BLaER1 treated with 17β-estradiol and CSF1 and Interleukin-3, amounts not matched to agents 10 nM and 100 nM (cell line): ENCODE results near the gene ZDHHC8.

Experiments
- H3K27ac ChIP-seq, 11 experiments: shearing (Covaris generic); formaldehyde crosslinking; 2 replicates each; pipeline ENCODE4 v1.8.1; 2022
- H3K27me3 ChIP-seq, 11 experiments: shearing (Covaris generic); formaldehyde crosslinking; 2 replicates each; pipeline ENCODE4 v1.8.1; 2022
- H3K36me3 ChIP-seq, 11 experiments: shearing (Covaris generic); formaldehyde crosslinking; 2 replicates each; pipeline ENCODE4 v1.8.1; 2022
- H3K4me1 ChIP-seq, 10 experiments: shearing (Covaris generic); formaldehyde crosslinking; 2 replicates each; pipeline ENCODE4 v1.8.1; 2022
- H3K4me2 ChIP-seq, 11 experiments: shearing (Covaris generic); formaldehyde crosslinking; 2 replicates each; pipeline ENCODE4 v1.8.1; 2022
- H3K4me3 ChIP-seq, 10 experiments: shearing (Covaris generic); formaldehyde crosslinking; 2 replicates each; pipeline ENCODE4 v1.8.1; 2022
- H3K9ac ChIP-seq, 11 experiments: shearing (Covaris generic); formaldehyde crosslinking; 2 replicates each; pipeline ENCODE4 v1.8.1; 2022
- H3K9me3 ChIP-seq, 11 experiments: shearing (Covaris generic); formaldehyde crosslinking; replicated peaks in 1 of 11; 2 replicates each; pipeline ENCODE4 v1.8.1; 2022
- H4K20me1 ChIP-seq, 11 experiments: shearing (Covaris generic); formaldehyde crosslinking; 2 replicates each; pipeline ENCODE4 v1.8.1; 2022
- Cebpa-rat ChIP-seq, 11 experiments: shearing (Covaris generic); IDR thresholded peaks; 2 replicates each; pipeline ENCODE4 v1.8.1; 2022

The ZDHHC8 gene

GRCh38 chr22:20087319-20088262 lies 44.0 kb upstream of the ZDHHC8 start:
- peaks cover 27 to 100% (median 100%) of the 10 kb centered on the region in 11 experiments; a peak in 21 of 22 replicates for H4K20me1 ChIP-seq
- H3K4me2 ChIP-seq: no peak overlapping the region
- H3K36me3 ChIP-seq: peaks cover 72 to 100% (median 81%) of the 10 kb centered on the region in 11 experiments
- no peak for TF ChIP-seq Cebpa-rat (IDR thresholded peaks at IDR 0.05)
- no peaks in the 10 kb centered on the region for H3K9me3 ChIP-seq
- H3K4me3 ChIP-seq: no peak overlapping the region
- peaks cover 26 to 42% (median 32%) of the 10 kb centered on the region in 10 experiments for H3K4me1 ChIP-seq
- H3K27me3 ChIP-seq: no peaks in the 10 kb centered on the region
- 0 out of 22 replicates have a peak overlapping the region, but pooled peaks of 2 of the 11 experiments have one; percentile 3 to 4 for H3K9ac ChIP-seq
- H3K27ac ChIP-seq: no peak overlapping the region

DNA sequence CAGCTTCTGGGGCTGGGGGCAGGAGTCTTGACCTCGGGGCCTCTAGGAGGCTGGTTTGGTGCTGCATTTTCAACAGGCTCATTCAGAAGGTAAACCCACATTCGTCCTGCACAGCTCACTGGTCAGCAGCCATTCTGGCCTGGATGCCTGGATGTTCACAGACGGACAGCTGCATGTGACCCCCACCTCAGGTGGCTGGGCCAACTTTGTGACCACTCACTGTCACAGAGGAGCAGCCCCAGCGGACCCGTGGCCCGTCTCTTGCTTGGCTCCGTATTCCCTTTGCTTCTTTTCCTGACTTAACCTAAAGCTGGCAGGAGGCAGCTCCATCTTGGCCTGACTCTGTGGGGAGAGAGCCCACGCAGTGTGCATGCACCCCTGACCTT lies 43.3 kb upstream of the ZDHHC8 start:
- no peak for TF ChIP-seq Cebpa-rat (IDR thresholded peaks at IDR 0.05)
- Histone ChIP-seq H4K20me1 (peaks cover 20 to 100% (median 97%) of the 10 kb centered on the region in 11 experiments; a peak in 21 of 22 replicates), H3K9me3 (no peaks in the 10 kb centered on the region), H3K4me1 (peaks cover 20 to 36% (median 26%) of the 10 kb centered on the region in 10 experiments), H3K36me3 (peaks cover 79 to 100% (median 85%) of the 10 kb centered on the region in 11 experiments), H3K27me3 (no peaks in the 10 kb centered on the region), H3K4me3 (no peak overlapping the region), H3K9ac (no peak overlapping the region), H3K27ac (no peak overlapping the region), H3K4me2 (no peak overlapping the region)

DNA sequence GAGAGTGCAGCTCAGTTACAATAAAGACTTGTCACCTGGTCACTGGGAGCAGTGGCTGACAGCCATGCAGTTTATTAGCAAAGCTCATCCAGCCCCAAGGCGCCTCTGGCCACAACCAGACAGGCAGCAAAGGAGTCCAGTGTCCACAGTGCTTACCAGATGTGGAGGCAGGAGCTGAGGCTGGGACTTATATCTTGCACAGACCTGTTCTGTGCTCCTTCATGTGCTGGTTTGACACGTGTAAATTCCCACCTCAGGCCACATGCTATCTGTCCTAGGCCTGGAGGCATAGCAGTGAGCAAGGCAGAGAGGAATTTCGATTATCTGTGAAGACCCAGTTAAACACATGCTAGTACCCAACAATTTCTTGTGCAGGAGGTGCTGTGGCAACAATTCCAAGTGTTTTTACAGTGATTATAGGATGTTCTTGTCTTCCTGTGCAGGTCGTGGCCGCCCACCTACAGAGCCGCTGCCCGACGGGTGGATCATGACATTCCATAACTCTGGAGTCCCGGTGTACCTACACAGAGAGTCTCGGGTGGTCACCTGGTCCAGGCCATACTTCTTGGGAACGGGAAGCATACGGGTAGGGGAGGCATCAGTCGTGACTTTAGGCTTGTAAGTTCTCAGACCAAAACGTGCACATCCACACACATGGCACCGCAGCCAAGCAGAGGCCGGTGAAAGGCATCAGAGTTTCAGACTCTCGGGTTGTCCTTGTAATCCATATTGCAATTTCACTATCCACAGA lies 42.2 kb upstream of the ZDHHC8 start:
- Histone ChIP-seq H3K36me3 (peaks cover 90 to 100% (median 95%) of the 10 kb centered on the region in 11 experiments), H3K9me3 (no peaks in the 10 kb centered on the region), H3K4me1 (peaks cover 8 to 24% (median 14%) of the 10 kb centered on the region in 10 experiments), H4K20me1 (peaks cover 9 to 100% (median 97%) of the 10 kb centered on the region in 11 experiments; a peak in 21 of 22 replicates), H3K4me2 (no peak overlapping the region), H3K27ac (no peak overlapping the region), H3K4me3 (no peak overlapping the region), H3K27me3 (no peaks in the 10 kb centered on the region), H3K9ac (peak overlapping the region in 3 of 11 experiments; percentile 4 to 6 (median 4); a peak in 2 of 22 replicates)
- no peak for TF ChIP-seq Cebpa-rat (IDR thresholded peaks at IDR 0.05)

GRCh38 chr22:20089977-20090729 lies 41.5 kb upstream of the ZDHHC8 start:
- no peak for TF ChIP-seq Cebpa-rat (IDR thresholded peaks at IDR 0.05)
- peaks cover 98 to 100% (median 100%) of the 10 kb centered on the region in 11 experiments for H3K36me3 ChIP-seq
- H3K27ac ChIP-seq: no peak overlapping the region
- peak overlapping the region in 3 of 11 experiments; percentile 19 to 33 (median 31); a peak in 4 of 22 replicates for H3K4me2 ChIP-seq
- no peak overlapping the region for H3K4me3 ChIP-seq
- peaks cover under 1 to 18% (median 7%) of the 10 kb centered on the region in 10 experiments; a peak in 18 of 20 replicates for H3K4me1 ChIP-seq
- peaks cover 1 to 100% (median 95%) of the 10 kb centered on the region in 11 experiments; a peak in 20 of 22 replicates for H4K20me1 ChIP-seq
- peak overlapping the region in 3 of 11 experiments; percentile 6 to 29 (median 12); a peak in 1 of 22 replicates for H3K9ac ChIP-seq
- H3K27me3 ChIP-seq: no peaks in the 10 kb centered on the region
- no peaks in the 10 kb centered on the region for H3K9me3 ChIP-seq

- peaks cover 100% of the 10 kb centered on the region in 11 experiments for H3K36me3 ChIP-seq
- H4K20me1 ChIP-seq: peaks cover 0 to 100% (median 92%) of the 10 kb centered on the region in 11 experiments; a peak in 20 of 22 replicates
- H3K27ac ChIP-seq: no peak overlapping the region
- H3K4me1 ChIP-seq: peaks cover 0 to 18% (median 6%) of the 10 kb centered on the region in 10 experiments; a peak in 10 of 20 replicates
- peak overlapping the region in 3 of 11 experiments; percentile 19 to 33 (median 31); a peak in 4 of 22 replicates for H3K4me2 ChIP-seq
- no peaks in the 10 kb centered on the region for H3K27me3 ChIP-seq
- no peak overlapping the region for H3K4me3 ChIP-seq
- peak overlapping the region in 3 of 11 experiments; percentile 12 to 28 (median 26); a peak in 6 of 22 replicates for H3K9ac ChIP-seq
- no peaks in the 10 kb centered on the region for H3K9me3 ChIP-seq
- TF ChIP-seq Cebpa-rat (IDR thresholded peaks at IDR 0.05): no peak
Observed at GRCh38 chr22:20090730-20091240, 40.8 kb upstream of the ZDHHC8 start.

DNA sequence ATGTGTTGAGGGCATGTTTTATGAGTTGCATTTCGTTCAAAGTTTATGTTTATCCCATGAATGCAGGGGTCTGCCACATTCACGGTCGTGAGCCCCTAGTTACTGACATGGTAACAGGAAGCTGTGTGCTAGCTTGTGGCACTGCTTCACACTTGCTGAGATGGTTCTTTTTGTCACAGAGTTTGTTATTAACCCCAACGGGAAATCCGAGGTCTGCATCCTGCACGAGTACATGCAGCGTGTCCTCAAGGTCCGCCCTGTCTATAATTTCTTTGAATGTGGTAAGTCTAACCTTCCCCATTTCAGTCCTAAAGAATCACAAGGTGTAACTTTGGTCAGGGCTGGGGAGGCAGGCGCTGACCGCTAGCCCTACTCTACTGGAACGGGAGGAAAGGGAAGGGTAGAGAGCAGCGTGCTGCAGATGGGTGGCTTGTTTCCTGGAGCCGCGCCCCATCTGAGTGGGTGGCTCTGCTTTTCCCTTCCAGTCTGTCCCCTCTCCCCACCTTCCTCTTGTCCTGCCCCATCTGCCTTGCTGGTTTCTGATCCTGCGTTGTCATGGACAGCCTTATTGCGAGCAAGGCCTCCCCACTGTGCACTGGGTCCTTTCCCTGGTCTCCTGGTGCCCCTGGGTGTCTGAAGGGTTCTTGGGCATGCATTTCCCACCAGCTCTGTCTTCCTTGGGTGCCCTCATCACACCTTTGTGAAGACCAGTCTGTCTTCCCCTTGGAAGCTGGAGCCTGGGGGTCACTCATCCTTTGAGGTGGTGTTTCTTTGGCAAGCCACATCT lies 39.7 kb upstream of the ZDHHC8 start:
- no peaks in the 10 kb centered on the region for H3K27me3 ChIP-seq
- no peak for TF ChIP-seq Cebpa-rat (IDR thresholded peaks at IDR 0.05)
- H4K20me1 ChIP-seq: peaks cover 0 to 100% (median 84%) of the 10 kb centered on the region in 11 experiments; a peak in 19 of 22 replicates
- H3K4me3 ChIP-seq: no peak overlapping the region
- peaks cover 100% of the 10 kb centered on the region in 11 experiments for H3K36me3 ChIP-seq
- no peak overlapping the region for H3K4me2 ChIP-seq
- H3K4me1 ChIP-seq: peaks cover 0 to 18% (median 6%) of the 10 kb centered on the region in 10 experiments; a peak in 10 of 20 replicates
- H3K27ac ChIP-seq: no peak overlapping the region
- no peaks in the 10 kb centered on the region for H3K9me3 ChIP-seq
- no peak overlapping the region; a peak in 1 of 22 replicates for H3K9ac ChIP-seq

DNA sequence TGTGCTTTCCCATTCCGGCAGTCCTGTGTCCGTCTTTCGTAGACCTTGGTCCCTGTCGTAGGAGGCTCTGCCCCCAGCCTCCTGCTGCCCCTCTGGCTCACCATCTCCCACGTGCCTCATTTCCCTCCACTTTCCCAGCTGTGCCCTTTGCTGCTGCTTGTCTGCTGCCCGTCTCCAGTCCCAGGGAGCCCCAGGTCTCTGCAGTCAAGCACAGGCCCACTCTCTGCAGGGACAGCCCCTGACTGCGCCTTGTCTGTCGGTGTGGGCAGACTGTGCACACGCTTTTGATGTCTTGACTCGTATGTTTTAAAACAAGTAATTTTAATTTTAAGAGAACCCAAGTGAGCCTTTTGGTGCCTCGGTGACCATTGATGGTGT lies 39.1 kb upstream of the ZDHHC8 start:
- H3K9ac ChIP-seq: no peak overlapping the region
- peaks cover 100% of the 10 kb centered on the region in 11 experiments for H3K36me3 ChIP-seq
- H3K4me1 ChIP-seq: peaks cover 0 to 18% (median 6%) of the 10 kb centered on the region in 10 experiments; a peak in 10 of 20 replicates
- no peaks in the 10 kb centered on the region for H3K9me3 ChIP-seq
- H3K4me2 ChIP-seq: no peak overlapping the region
- H3K27ac ChIP-seq: no peak overlapping the region
- no peak for TF ChIP-seq Cebpa-rat (IDR thresholded peaks at IDR 0.05)
- H3K27me3 ChIP-seq: no peaks in the 10 kb centered on the region
- no peak overlapping the region for H3K4me3 ChIP-seq
- H4K20me1 ChIP-seq: peaks cover 0 to 100% (median 78%) of the 10 kb centered on the region in 11 experiments; a peak in 17 of 22 replicates
